ENCODE results near the gene RAP1A. TPM values are rescaled to one million over a fixed set of nuclear protein-coding genes. Genes with fewer than 3 reads are reported as not detected.

The RAP1A gene
- total RNA-seq, 2 donors from 2014 or later: 109 to 112 TPM

DNA sequence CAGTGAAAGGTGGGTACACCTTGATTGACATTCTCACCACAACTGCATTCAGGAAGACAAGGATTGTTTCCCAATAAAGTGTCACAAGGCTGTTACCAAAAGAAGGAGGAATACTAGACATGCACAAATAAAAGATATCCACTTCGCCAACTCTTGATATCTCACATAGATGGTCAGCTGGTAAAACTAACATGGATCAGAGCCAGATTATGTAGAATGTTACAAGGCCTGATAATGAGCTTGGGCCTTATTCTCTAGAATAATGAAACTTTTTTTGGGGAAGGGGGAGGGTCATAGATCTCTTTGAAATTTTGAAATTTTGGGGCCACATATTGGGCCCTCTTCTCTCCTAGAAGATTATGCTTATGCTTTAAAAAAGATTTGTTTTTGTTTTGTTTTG, 24.9 kb downstream of the RAP1A start:
- H3K9me3 ChIP-seq (ENCODE audit: control insufficient read depth, low read length, poor library complexity, severe bottlenecking): no peaks in the 10 kb centered on the region
- Mint-ChIP-seq H3K36me3 (ENCODE audit: low read depth) (peaks cover 2% of the 10 kb centered on the region), H3K27me3 (no peaks in the 10 kb centered on the region), H3K4me3 (no peak overlapping the region), H3K27ac (peak overlapping the region; percentile 94), H3K4me1 (peaks cover 52% of the 10 kb centered on the region)
- ATAC-seq: no peak
- DNase-seq: no peak

DNA sequence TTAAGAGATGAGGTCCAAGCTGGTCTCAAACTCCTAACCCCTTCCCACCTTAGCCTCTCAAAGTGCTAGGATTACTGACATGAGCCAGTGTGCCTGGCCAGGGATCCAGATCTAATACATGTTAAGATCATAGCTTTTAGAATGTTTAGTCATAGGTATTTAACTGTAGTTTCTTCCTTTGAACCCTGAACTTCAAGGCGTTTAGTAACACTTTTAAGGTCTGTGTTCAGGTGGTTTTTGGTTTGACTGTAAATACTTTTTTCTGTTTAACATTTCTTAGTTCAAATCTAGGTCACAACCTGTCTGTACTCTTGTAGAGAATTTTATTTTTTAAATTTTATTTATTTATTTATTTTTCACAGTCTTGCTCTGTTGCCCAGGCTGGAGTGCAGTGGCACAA, 28.1 kb downstream of the RAP1A start:
- H3K4me3 Mint-ChIP-seq: peak overlapping the region; percentile 86
- H3K4me1 Mint-ChIP-seq: peaks cover 54% of the 10 kb centered on the region
- no peaks in the 10 kb centered on the region for H3K27me3 Mint-ChIP-seq
- no peaks in the 10 kb centered on the region for H3K9me3 ChIP-seq (ENCODE audit: control insufficient read depth, low read length, poor library complexity, severe bottlenecking)
- peak; percentile 86 for ATAC-seq
- peak overlapping the region; percentile 94 for H3K27ac Mint-ChIP-seq
- peaks cover 2% of the 10 kb centered on the region for H3K36me3 Mint-ChIP-seq (ENCODE audit: low read depth)
- no peak for DNase-seq

DNA sequence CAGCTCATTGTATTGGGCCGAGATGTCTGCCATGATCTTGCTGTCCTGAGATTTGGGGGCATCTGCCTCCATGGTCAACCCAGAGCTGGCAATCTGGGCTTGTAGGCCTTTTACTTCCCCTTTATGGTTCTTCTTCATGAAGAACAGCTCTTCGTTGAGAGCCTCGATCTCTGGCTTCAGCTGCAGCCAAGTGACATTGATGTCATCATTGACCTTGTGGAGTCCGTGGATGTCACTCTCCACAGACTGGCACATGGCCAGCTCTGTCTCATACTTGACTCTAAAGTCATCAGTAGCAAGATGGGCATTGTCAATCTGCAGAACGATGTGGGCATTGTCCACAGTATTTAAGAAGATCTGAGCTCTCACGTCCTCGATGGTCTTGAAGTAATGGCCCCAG, 29.2 kb downstream of the RAP1A start:
- ATAC-seq: no peak
- Mint-ChIP-seq H3K4me3 (peak overlapping the region; percentile 86), H3K27me3 (no peaks in the 10 kb centered on the region), H3K36me3 (ENCODE audit: low read depth) (peaks cover 2% of the 10 kb centered on the region), H3K27ac (peak overlapping the region; percentile 94), H3K4me1 (peaks cover 63% of the 10 kb centered on the region)
- H3K9me3 ChIP-seq (ENCODE audit: control insufficient read depth, low read length, poor library complexity, severe bottlenecking): no peaks in the 10 kb centered on the region
- DNase-seq: no peak

DNA sequence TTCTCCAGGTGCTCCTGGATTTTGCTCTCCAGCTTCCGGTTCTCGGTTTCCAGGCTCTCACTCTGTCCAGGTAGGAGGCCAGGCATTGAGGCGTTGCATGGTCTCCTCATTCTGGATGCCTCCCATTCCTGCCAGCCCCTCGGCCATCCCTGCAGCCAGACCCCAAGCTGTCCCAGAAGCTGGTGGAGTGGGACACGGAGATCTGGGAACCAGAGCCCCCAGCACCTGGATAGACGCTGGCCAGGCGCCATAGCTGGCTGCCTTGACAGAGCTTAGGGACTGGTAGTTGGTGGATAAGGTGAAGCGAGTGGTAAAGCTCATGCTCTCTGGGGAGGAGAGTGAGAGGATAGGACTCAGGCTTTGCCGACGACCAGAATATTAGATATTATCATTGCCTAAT, 29.6 kb downstream of the RAP1A start:
- H3K27ac Mint-ChIP-seq: peak overlapping the region; percentile 94
- no peaks in the 10 kb centered on the region for H3K27me3 Mint-ChIP-seq
- H3K36me3 Mint-ChIP-seq (ENCODE audit: low read depth): peaks cover 1% of the 10 kb centered on the region
- H3K4me3 Mint-ChIP-seq: no peak overlapping the region
- no peaks in the 10 kb centered on the region for H3K9me3 ChIP-seq (ENCODE audit: control insufficient read depth, low read length, poor library complexity, severe bottlenecking)
- DNase-seq: no peak
- peaks cover 64% of the 10 kb centered on the region for H3K4me1 Mint-ChIP-seq
- ATAC-seq: no peak

DNA sequence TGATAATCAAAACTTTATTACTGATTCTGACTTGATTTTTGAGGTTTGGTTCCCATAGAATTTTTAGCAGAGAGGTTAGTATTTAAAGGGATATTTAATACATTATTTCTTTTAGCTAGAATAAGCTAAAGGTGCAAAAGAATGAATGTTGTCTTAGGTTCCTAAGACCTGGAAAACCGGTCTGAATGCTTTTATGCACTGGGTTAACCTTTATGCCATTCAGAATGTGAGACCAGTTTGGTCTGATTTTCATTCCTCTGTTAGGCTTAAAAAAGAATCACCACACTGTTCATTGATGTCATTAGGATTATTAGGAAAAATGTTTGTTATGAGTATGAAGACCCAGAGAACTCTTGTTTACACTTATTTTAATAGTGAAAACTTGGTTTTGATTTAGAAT, 30.1 kb downstream of the RAP1A start:
- H3K27ac Mint-ChIP-seq: peak overlapping the region; percentile 94
- DNase-seq: no peak
- no peak for ATAC-seq
- H3K27me3 Mint-ChIP-seq: no peaks in the 10 kb centered on the region
- no peaks in the 10 kb centered on the region for H3K9me3 ChIP-seq (ENCODE audit: control insufficient read depth, low read length, poor library complexity, severe bottlenecking)
- no peak overlapping the region for H3K4me3 Mint-ChIP-seq
- H3K36me3 Mint-ChIP-seq (ENCODE audit: low read depth): no peaks in the 10 kb centered on the region
- peaks cover 61% of the 10 kb centered on the region for H3K4me1 Mint-ChIP-seq

DNA sequence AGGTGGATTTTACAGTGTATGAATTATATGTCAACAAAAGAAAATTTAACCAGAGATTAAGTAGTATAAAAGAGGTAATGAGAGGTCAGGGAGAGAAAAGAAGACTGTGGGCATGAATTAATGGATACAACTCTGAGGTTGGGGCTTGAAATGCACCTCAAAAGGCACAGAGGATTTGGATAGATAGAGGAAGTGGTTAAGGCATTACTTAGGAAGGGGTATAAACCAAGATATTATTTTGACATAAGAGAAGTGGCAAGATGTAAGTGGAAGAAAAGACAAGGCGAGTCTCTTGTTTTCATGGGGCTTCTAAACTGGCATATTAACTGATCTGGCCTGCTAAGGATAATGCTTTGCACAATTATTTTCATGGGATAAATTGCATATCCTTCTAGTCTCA, 34.1 kb downstream of the RAP1A start:
- ATAC-seq (no peak), DNase-seq (no peak)
- Mint-ChIP-seq H3K4me3 (peak overlapping the region; percentile 59), H3K27ac (no peak overlapping the region), H3K36me3 (ENCODE audit: low read depth) (no peaks in the 10 kb centered on the region), H3K4me1 (peaks cover 49% of the 10 kb centered on the region), H3K27me3 (no peaks in the 10 kb centered on the region)
- no peaks in the 10 kb centered on the region for H3K9me3 ChIP-seq (ENCODE audit: control insufficient read depth, low read length, poor library complexity, severe bottlenecking)

DNA sequence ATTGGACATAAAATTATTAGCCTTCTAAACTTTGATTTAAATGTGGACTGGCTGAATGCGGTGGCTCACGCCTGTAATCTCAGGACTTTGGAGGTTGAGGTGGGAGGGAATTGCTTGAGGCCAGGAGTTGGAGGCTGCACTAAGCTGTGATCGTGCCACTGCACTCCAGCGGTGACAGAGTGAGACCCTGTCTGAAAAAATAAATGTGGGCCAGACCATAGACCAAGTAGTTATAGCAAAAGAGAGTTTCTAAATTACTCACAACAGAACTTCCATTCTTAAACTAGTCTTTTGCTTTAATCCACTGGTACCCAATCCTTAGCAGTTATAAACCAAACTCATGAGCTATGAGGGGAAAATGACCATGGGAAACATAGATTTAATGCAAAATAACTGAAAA, 35.2 kb downstream of the RAP1A start:
- Mint-ChIP-seq H3K36me3 (ENCODE audit: low read depth) (no peaks in the 10 kb centered on the region), H3K4me3 (no peak overlapping the region), H3K27ac (no peak overlapping the region), H3K27me3 (no peaks in the 10 kb centered on the region), H3K4me1 (peaks cover 45% of the 10 kb centered on the region)
- no peaks in the 10 kb centered on the region for H3K9me3 ChIP-seq (ENCODE audit: control insufficient read depth, low read length, poor library complexity, severe bottlenecking)
- ATAC-seq (no peak), DNase-seq (no peak)

DNA sequence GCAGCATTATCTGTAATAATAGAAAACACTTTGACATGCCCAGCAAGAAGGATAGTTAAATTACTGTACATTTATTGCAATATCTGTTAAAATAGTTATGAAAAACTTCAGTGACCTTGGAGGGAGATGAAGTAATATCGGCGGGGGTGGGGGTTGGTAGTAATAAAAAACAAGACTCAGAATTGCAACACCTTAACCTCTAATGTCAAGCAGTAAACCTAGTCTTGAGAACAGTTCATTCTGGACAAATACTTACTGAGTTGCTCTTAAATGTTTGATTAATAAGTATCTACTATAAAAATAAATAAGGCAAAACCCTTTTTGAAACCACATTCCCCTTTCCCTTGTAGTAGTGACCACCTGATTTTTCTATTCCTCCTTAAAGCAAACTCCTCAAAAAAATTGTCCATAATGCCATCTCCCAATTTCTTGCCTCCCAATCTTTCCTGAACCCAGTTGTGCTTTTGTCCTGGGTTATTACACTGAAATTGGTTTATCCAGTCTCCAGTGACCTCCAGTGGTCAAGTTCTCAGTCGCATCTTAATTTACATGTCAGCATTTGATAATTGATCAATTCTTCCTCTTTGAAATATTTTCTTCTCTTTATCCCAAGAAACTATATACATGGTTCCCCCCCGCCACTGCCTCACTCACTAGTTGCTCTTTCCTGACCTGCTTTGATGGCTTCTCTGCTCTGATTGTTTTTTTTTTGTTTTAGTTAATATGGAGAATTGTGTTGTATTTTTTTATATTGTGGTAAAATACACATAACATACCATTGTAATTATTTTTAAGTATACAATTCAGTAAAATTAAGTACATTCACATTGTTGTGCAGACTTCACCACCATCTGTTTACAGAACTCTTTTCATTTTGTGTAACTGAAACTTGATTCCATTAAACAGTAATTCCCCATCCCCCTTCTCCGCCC, 36.8 kb downstream of the RAP1A start:
- no peaks in the 10 kb centered on the region for H3K27me3 Mint-ChIP-seq
- no peak for DNase-seq
- no peaks in the 10 kb centered on the region for H3K36me3 Mint-ChIP-seq (ENCODE audit: low read depth)
- peak overlapping the region; percentile 73 for H3K4me3 Mint-ChIP-seq
- no peaks in the 10 kb centered on the region for H3K9me3 ChIP-seq (ENCODE audit: control insufficient read depth, low read length, poor library complexity, severe bottlenecking)
- ATAC-seq: peak; percentile 33
- H3K4me1 Mint-ChIP-seq: peaks cover 39% of the 10 kb centered on the region
- peak overlapping the region; percentile 80 for H3K27ac Mint-ChIP-seq

DNA sequence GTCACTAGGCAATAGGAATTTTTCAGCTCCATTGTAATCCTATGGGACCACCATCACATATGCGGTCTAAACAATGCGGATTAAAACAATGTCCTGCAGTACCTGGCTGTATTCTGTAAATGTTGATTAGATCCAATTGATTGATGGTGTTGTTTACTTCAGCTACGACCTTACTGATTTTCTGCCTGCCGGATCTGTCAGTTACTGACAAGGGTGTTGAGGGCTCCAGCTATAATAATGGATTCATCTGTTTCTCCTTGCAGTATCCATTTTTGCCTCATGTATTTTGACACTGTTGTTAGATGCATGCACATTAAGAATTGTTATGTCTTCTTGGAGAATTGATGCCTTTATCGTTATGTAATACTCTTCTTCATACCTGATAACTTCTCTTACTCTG, 39.0 kb downstream of the RAP1A start:
- Mint-ChIP-seq H3K4me1 (peaks cover 38% of the 10 kb centered on the region), H3K27me3 (no peaks in the 10 kb centered on the region), H3K4me3 (no peak overlapping the region), H3K27ac (no peak overlapping the region), H3K36me3 (ENCODE audit: low read depth) (no peaks in the 10 kb centered on the region)
- ATAC-seq (no peak), DNase-seq (no peak)
- H3K9me3 ChIP-seq (ENCODE audit: control insufficient read depth, low read length, poor library complexity, severe bottlenecking): no peaks in the 10 kb centered on the region

DNA sequence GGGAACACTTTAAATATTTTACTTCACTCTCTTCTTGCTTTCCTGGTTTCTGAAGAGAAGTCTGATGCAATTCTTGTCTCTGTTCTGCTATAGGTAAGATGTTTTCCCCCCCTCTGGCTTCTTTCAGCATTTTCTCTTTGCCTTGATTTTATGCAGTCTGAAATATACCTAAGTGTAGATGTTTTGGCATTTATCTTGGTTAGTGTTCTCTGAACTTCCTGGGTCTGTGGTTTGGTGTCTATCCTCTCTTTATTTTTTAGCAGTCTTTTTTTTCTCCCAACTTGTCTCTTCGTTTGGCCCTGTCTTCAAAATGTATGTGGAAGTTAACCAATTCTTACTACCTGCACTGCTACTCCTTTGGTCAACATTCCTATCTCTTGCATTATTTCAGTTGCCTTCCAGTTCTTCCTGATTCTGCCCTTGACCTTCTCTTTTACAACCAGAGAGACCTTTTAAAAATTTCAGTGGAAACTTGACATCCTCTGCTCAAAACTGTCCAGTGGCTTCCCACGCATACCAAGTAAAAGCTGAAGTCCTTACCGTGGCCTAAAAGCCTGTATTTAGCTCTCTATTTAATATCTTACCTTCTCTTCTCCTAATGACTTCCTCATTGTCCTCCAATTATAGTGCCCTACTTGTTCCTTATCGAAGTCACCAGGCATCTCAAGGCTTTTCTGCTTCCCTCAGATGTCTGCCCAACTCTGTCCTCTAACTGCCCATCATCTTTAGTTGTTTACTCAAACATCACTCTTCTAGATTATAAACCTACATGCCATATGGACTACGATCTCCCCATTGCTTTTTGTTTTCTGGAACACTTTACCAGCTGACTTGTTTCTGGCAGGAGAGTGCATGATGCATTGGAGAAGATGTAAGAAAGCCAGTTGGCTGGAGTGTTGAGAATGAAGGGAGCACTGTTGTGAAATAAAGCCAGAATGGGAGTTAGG, 40.9 kb downstream of the RAP1A start:
- DNase-seq (no peak), ATAC-seq (peak; percentile 46)
- Mint-ChIP-seq H3K27ac (no peak overlapping the region), H3K36me3 (ENCODE audit: low read depth) (no peaks in the 10 kb centered on the region), H3K27me3 (no peaks in the 10 kb centered on the region), H3K4me3 (no peak overlapping the region), H3K4me1 (peaks cover 38% of the 10 kb centered on the region)
- no peaks in the 10 kb centered on the region for H3K9me3 ChIP-seq (ENCODE audit: control insufficient read depth, low read length, poor library complexity, severe bottlenecking)

DNA sequence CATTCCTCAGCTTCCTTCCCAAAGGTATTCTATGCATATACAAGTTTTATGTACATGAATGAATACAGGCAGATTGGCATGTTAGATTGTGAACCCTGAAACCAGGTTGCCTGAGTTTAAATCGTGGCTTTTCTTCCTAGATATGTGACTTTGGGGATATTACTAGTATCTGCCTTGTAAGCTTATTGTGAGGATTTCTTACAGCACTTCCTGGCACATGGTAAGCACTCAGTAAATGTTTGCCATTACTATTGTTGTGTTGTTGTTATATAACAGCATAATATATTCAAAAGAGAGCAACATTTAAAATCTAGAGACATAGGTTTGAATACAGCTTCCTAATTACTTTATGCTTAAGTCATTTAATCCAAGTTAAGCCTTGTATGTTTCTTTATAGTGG, 45.1 kb downstream of the RAP1A start:
- ATAC-seq (peak; percentile 54), DNase-seq (no peak)
- Mint-ChIP-seq H3K4me3 (peak overlapping the region; percentile 58), H3K27me3 (no peaks in the 10 kb centered on the region), H3K36me3 (ENCODE audit: low read depth) (peaks cover 4% of the 10 kb centered on the region), H3K4me1 (peaks cover 42% of the 10 kb centered on the region), H3K27ac (peak overlapping the region; percentile 86)
- H3K9me3 ChIP-seq (ENCODE audit: control insufficient read depth, low read length, poor library complexity, severe bottlenecking): no peaks in the 10 kb centered on the region

DNA sequence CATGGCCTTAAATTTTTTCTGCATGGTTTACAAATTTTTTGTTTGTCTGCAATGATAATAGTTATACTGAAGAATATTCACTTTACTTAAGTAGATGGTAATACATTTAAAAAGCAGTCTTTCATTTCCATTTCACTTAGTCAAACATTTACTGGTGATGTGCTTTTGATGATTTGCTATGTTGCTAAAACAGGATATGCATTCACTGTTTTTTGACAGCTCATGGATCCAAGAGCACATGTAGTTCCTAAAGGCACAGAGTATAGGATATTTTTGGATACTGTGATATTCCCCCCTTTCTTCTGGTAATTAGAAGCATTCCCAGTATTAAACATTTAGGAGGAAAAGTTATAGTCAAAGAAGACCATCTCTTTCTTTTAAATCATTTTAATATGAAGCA, 45.9 kb downstream of the RAP1A start:
- no peaks in the 10 kb centered on the region for H3K9me3 ChIP-seq (ENCODE audit: control insufficient read depth, low read length, poor library complexity, severe bottlenecking)
- Mint-ChIP-seq H3K4me1 (peaks cover 51% of the 10 kb centered on the region), H3K27ac (no peak overlapping the region), H3K4me3 (no peak overlapping the region), H3K27me3 (no peaks in the 10 kb centered on the region), H3K36me3 (ENCODE audit: low read depth) (peaks cover 4% of the 10 kb centered on the region)
- ATAC-seq: no peak
- no peak for DNase-seq

DNA sequence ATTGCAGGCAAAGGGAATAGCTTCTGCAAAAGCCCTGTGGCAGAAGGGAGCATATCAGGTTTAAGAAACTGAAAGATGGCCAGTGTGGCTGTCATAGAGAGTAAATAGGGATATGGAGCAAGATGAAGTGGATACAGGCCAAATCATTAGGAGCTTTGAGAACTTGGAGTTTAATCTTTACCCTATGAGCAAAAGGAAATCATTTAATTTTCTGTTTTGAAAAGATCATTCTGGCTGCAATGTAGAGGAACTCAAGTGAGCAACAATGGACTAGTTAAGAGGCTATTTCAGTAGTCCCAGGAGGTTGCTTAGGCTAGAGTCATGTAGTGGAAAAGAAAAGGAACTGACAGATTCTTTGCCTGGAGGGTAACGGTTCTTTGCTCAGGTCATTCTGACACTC, 47.2 kb downstream of the RAP1A start:
- H3K36me3 Mint-ChIP-seq (ENCODE audit: low read depth): peaks cover 4% of the 10 kb centered on the region

More for the DNA sequence above, 47.2 kb downstream of the RAP1A start:
- H3K9me3 ChIP-seq (ENCODE audit: control insufficient read depth, low read length, poor library complexity, severe bottlenecking): no peaks in the 10 kb centered on the region
- ATAC-seq: no peak
- peak overlapping the region; percentile 19 for H3K4me3 Mint-ChIP-seq
- peak overlapping the region; percentile 43 for H3K27ac Mint-ChIP-seq
- peaks cover 55% of the 10 kb centered on the region for H3K4me1 Mint-ChIP-seq
- no peaks in the 10 kb centered on the region for H3K27me3 Mint-ChIP-seq
- no peak for DNase-seq
